Measurements from ENCODE around the gene CCR3. TPM values are rescaled to one million over a fixed set of nuclear protein-coding genes. Genes with fewer than 3 reads are reported as not detected.

Gene CCR3
- total RNA-seq, 1 donor from 2014 or later: not detected

DNA sequence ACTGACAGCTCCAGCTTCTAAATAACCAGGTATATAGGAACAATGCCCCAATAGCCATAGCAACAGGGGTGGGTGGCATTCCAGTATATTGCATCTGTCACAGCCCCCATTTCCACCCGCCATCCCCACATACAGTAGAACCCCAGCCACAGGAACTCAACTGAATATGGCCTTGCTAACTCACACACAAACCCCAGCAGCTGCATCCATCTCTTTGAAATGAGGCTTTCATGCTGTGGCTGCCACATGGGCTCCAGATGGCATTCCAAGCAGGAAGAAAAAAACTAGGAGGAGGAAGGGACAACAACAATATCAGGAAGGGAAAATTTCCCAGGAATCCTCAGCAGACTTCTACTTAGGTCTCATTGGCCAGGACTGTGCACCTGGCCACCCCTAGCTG is 54.6 kb downstream of the CCR3 start:
- H3K4me3 ChIP-seq (ENCODE audit: low read depth, low read length): no peak overlapping the region
- H3K36me3 ChIP-seq (ENCODE audit: control insufficient read depth, insufficient read depth, low read length): no peaks in the 10 kb centered on the region
- TF ChIP-seq, protein P1, sequence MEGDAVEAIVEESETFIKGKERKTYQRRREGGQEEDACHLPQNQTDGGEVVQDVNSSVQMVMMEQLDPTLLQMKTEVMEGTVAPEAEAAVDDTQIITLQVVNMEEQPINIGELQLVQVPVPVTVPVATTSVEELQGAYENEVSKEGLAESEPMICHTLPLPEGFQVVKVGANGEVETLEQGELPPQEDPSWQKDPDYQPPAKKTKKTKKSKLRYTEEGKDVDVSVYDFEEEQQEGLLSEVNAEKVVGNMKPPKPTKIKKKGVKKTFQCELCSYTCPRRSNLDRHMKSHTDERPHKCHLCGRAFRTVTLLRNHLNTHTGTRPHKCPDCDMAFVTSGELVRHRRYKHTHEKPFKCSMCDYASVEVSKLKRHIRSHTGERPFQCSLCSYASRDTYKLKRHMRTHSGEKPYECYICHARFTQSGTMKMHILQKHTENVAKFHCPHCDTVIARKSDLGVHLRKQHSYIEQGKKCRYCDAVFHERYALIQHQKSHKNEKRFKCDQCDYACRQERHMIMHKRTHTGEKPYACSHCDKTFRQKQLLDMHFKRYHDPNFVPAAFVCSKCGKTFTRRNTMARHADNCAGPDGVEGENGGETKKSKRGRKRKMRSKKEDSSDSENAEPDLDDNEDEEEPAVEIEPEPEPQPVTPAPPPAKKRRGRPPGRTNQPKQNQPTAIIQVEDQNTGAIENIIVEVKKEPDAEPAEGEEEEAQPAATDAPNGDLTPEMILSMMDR (IDR thresholded peaks at IDR 0.05; ENCODE audit: insufficient read depth, low read length, poor library complexity, severe bottlenecking): no peak
- peaks cover 2% of the 10 kb centered on the region for H3K27me3 ChIP-seq (ENCODE audit: control insufficient read depth, insufficient read depth, low read length)
- no peak for DNase-seq (ENCODE audit: low read depth)

DNA sequence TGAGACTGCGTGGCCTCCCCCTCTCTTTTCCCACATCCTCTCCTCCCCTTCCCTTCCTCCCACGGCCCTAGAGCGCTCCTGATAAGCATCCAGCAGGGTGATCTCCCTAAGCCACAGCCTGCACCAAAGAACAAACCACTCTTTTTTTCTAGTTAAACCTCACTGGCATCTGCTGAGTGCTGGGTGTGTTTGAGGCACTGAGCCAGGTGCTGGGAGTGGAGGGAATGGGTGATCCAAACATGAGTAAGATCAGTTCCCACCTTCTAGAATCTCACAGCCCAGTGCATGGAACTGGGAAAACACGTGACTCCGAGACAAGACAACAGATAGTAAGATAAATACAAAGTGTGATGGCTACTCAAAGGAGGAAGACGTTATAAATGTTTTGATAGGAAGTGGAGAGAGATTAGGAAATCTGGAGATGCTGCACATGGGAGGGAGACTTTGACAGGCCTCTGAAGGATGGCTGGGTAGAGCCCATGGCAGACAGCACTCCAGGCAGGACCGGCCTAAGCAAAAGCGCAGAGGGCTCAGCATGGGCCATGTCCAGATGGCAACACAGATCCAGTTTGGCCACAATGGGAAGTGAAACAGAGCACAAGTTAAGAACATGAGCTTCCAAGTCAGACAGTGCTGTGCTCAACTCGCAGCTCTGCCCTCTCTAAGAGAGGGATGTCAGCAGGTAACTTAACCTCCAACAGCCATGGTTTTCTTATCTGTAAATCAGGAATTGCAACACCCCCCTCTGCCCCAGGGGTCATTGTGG is 55.6 kb downstream of the CCR3 start:
- no peak for DNase-seq (ENCODE audit: low read depth)
- H3K27me3 ChIP-seq (ENCODE audit: control insufficient read depth, insufficient read depth, low read length): peaks cover 2% of the 10 kb centered on the region
- no peaks in the 10 kb centered on the region for H3K36me3 ChIP-seq (ENCODE audit: control insufficient read depth, insufficient read depth, low read length)
- TF ChIP-seq, protein P1 (IDR thresholded peaks at IDR 0.05; ENCODE audit: insufficient read depth, low read length, poor library complexity, severe bottlenecking): no peak
- H3K4me3 ChIP-seq (ENCODE audit: low read depth, low read length): no peak overlapping the region

DNA sequence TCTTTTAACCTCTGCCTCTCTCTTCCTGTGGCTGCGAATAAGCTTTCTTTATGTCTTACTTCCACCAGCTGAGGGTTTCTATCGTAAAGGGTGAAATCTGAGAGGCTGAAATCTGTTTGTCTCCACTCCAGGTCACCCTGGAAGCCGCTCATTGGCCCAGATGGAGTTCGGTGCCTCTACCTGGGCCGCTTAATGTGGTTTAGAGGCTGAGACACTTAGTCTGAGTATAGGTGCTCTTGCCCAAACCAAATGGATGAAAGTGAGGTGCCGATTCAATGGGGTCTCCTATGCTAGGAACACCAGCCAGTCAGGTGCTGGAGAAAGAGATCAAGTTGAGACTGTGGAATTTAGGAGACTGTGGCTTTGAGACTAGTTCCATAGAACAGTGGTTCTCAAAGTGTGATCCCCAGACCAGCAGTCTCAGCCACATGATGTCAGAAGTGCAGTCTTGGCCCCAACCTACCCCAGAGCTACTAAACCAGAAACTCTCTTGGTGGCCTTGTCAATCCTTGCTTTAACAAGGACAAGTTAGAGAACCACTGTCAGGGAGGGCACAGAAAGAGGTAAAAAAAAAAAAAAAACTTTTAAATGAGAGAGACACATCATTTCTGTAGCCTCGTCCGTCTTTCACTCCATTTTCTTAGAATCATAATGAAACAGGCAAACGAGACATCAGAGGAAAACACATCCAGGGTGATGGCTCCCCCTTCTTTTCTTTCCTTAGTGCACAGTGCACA is 56.8 kb downstream of the CCR3 start:
- no peak for DNase-seq (ENCODE audit: low read depth)
- TF ChIP-seq, protein P1 (IDR thresholded peaks at IDR 0.05; ENCODE audit: insufficient read depth, low read length, poor library complexity, severe bottlenecking): no peak
- H3K27me3 ChIP-seq (ENCODE audit: control insufficient read depth, insufficient read depth, low read length): peaks cover 4% of the 10 kb centered on the region
- no peak overlapping the region for H3K4me3 ChIP-seq (ENCODE audit: low read depth, low read length)
- H3K36me3 ChIP-seq (ENCODE audit: control insufficient read depth, insufficient read depth, low read length): no peaks in the 10 kb centered on the region

DNA sequence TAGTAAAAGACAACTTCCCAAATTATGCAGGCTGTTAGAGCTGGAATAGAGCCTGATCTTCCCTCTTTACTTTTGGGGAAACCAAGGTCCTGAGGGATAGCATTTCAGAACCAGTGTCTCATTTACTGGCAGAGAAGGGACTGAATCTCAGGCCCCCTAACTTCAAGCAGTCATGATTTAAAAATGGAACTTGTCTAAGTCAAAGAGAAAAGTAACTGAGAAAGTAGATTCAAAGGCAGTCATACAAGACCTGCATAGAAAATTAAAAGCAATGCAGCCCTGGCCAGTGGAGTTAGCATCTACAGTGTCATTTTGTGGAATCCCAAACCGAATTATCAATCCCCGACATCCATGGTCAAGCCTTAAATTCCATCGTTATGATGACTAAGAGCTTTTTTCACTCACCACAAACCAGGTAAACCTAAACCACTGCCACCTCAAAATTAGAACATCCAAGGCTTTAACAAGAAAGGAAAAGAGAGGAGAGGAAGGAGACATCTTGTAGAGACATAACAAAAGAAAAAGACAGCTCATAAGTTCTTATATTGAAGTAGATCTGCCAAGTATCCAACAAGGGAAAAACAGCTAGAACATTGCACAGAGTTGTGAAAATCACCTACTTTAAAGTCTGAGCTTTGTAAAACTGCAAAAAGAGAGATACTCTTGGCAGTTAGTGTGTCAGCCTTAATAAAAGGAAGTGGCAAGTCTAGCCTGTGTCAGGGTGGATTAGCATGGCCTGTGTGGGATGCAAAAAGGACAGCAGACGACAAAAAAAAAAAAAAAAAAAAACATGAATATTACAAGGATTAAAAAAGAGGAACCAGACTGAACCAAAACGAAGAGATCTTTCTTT is 57.6 kb downstream of the CCR3 start:
- no peaks in the 10 kb centered on the region for H3K36me3 ChIP-seq (ENCODE audit: control insufficient read depth, insufficient read depth, low read length)
- DNase-seq (ENCODE audit: low read depth): no peak

DNA sequence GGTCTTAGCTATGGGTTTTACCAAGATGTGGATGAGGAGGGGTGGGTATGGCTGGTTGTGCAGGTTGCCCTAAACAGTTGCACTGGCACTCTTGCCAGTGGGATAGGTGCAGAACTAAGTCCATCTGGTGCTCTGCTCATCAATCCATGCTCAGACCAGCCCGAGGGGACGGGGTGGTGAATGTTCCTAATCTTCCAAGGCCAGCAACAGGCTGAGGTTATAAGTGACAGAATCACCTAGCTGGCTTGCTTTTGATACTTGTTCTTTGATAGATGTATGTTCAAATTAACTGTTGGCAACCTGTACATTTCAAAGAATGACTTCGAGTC is 58.2 kb downstream of the CCR3 start:
- TF ChIP-seq, protein P1 (IDR thresholded peaks at IDR 0.05; ENCODE audit: insufficient read depth, low read length, poor library complexity, severe bottlenecking): no peak
- no peak for DNase-seq (ENCODE audit: low read depth)
- no peak overlapping the region for H3K4me3 ChIP-seq (ENCODE audit: low read depth, low read length)
- H3K36me3 ChIP-seq (ENCODE audit: control insufficient read depth, insufficient read depth, low read length): no peaks in the 10 kb centered on the region
- peaks cover 4% of the 10 kb centered on the region for H3K27me3 ChIP-seq (ENCODE audit: control insufficient read depth, insufficient read depth, low read length)

More for the DNA sequence above, 57.6 kb downstream of the CCR3 start:
- Histone ChIP-seq H3K27me3 (ENCODE audit: control insufficient read depth, insufficient read depth, low read length) (peaks cover 4% of the 10 kb centered on the region), H3K4me3 (ENCODE audit: low read depth, low read length) (no peak overlapping the region)
- TF ChIP-seq, protein P1 (IDR thresholded peaks at IDR 0.05; ENCODE audit: insufficient read depth, low read length, poor library complexity, severe bottlenecking): no peak
